GM18951 (cell line): ENCODE measurements around the gene MED22.
"Not testable (repeated sequence)": the region's sequence is repeated elsewhere in the genome, so short reads cannot be mapped to it uniquely, and the experiment has no call there.

Experiments used
- POLR2A ChIP-seq: IDR thresholded peaks from 4 replicates; pipeline ENCODE4 v1.6.1; 2011; ENCODE audit warnings: mild to moderate bottlenecking; ENCODE audit not compliant: insufficient read length, insufficient read depth; ENCODE audit errors: extremely low read depth
- in situ Hi-C: fragments of 300-500 bp; cut with MboI; formaldehyde crosslinking; loops from one replicate; pipeline ENCODE4 v1.12.0; 2022; ENCODE audit warnings: low sequenced_read_pairs, mixed read lengths, inconsistent platforms; ENCODE audit not compliant: unreplicated experiment

Gene MED22

DNA sequence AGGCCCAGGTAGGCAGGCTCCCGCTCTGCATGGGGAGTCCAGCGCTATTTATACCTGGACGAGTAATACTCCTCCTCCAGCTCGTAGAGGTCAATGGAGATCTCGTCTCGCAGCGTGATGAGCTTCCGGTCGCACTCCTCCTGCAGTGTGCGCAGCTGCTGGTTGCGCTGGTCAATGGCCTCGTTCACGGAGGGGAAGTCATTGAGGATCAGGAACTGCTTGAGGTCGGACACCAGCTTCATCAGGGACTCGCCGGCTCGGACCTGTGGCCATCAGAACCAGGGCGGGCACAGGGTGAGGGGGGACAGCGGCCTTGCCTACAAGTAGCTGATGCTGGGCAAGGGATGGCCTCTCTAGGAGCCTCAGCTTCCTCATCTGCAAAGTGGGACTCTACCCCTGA, 3.9 kb downstream of the MED22 start:
- no peak for TF ChIP-seq POLR2A
- in situ Hi-C loops = no loop called here

DNA sequence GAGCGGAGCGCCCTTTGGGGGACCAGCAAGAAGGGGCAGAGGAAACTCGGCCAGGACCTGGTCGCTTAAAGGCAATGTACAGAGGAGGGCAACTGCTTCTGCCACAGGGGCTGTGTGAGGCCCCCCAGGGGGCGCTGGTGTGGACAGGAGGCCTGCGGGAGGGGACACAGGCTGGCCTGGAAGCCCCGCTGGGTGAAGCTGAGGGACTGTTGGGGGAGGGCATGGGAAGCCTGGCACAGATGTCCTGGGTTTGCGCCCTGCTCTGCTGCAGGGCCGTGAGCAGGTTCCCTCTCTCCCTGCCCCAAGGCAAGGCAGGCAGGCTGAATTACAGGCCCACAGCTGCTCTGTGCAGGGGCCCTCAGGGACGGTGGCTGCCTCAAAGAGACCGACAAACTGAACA, 5.4 kb downstream of the MED22 start:
- in situ Hi-C loops = no loop called here
- no peak for TF ChIP-seq POLR2A

DNA sequence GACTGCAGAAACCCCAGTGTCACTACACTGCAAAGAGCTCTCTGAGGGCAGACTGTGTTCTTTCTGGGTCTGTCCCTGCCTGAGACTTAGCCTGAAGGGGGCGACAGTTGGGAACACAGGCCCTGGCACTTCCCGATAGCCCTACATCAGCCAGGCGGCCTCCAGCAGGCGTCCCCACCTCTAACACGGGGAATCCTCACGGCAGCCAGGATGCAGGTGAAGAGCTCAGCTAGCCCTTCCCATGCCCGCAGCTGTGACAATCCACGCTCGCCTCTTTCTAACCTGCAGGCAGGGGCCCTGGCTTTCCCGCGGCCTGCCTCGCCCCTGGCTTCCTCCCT, 5.9 kb downstream of the MED22 start:
- no peak for TF ChIP-seq POLR2A
- in situ Hi-C loops = no loop called here

DNA sequence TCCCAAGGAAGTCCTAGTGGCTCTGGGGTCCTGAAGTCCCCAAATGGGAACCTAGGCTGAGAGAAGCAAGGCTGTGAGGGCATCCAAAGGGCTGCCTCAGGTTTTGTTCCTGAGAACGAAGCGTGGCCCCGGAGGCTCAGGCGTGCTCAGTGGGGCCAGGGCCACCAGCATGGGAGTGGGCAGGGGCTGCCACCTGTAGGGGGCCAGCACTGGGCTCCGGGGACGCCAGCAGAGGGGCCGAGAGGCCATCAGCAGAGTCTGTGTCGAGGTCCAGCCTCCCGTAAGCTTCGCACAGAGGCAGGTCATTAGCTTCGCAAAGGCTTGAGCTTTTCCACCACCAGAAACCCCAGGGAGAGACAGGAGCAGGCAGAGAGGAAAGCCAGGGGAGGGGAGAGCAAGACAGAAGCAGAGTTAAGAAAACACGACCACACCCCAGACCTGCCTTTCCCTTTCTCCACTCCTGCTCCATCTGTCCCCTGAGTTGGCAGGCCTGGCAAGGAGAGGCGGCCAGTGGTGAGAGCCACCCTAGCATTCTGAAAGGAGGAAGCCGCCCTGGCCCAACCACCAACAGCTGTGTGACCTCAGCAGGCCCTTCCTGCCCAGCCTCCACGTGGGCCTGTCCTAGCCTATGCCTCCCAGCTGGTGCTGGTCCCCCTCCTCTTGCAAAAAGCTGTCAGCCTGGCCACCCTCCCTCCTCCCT, 6.4 kb downstream of the MED22 start:
- TF ChIP-seq POLR2A = no peak

DNA sequence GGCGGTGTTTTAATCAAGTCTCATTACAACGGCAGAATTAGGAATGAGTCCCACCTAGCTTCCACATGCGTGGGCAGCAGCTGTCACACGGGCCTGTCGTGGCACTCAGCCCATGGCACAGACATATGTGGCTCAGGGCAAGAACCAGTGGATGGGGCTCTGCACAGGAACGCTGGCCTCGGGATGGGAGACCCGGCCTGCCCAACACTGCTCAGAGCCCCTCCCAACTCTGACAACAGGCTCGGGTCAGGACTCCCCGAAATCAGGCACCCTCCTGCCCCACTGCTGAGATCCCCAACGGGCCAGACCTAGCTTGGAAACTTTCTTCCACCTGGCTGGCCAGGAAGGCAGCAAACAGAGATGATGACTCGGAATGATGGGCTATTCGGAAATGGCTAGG, 7.0 kb downstream of the MED22 start:
- in situ Hi-C loops = no loop called here
- TF ChIP-seq POLR2A = no peak

More for the DNA sequence above, 6.4 kb downstream of the MED22 start:
- in situ Hi-C loops = no loop called here

DNA sequence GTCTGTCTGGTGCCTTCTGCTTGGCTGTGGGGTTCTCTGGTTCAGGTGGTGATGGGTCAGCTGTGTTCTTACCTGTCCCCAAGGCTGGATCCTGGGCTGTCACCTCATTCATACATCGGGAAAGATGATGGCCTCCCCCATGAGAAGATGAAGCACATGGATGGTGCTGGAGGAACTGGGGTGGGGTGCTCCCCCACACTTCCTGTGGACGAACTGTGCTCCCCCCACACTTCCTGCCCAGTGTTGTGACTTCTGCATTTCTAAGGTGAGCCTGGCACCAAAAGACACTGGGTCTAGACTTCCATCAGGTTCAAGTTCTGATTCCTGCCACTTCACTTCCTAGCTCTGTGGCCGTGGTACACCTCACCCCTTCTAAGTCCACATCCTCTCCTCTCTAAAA, 7.7 kb downstream of the MED22 start:
- in situ Hi-C loops = no loop called here
- TF ChIP-seq POLR2A = no peak

DNA sequence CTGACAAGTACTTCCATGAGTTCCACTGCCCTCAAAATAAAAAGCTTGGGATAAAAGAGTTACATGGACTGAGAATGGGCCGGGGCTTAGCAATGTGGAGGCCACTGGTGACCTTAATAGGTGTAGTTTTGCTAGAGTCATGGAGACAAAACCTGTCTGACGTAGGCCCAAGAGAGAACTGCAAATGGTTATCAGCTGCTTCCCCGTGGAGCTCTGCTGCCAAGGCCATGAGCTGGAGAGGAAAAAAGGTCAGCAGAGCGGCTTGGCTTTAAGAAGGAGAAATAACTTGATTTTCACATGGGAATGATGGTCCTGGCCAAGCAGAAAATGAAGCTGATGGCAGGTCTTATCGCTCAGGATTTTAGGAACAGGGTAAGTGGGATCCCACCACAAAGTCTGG, 8.3 kb downstream of the MED22 start:
- in situ Hi-C loops = no loop called here
- no peak for TF ChIP-seq POLR2A

DNA sequence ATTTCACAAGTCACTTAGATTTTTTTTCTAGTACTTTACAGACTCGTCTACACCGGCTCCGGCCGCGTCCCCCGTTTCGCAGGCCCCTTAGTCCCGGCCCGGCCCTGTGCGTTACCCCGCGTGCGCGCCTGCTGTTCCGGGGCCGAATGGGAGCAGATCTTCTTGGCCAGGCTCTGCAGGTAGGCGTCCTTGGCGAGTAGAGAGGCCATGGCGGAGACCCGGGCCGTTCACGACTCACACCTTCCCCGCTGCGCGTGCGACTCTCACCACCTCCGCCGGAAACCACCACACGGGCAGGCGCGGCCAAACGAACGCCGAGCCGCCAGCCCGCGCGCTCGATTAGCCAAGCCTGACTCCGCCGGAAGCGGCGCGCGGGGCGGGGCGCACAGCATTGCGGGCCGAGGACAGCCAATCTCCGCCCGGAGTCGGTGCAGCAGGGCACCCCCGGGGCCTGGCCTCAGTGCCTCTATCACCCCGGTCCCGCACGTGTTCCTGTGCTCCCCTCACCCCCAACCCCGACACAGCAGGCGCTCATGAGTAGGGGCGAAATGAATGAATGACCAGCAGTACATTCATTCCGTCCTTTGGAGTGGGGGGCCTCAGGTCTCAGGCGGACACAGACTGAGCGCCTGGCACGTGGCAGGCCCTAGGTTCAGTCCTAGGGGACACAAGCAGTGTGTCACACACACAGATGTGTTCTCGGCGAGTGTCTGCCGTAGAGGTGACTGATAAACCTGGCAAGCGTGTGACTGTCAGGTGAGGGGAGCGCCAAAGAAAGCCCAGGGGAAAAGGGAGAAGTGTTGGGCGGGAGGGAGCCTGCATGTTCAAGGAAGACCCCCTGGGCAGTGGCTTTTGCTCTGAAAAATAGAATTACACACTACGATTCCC, 11.8 kb downstream of the MED22 start, which contains the start of gene SURF6:
TSS of gene SURF6 (minus strand) at position 265 of the 888 bp plus-strand sequence. CDS start at position 209, 56 bp downstream.
- TF ChIP-seq POLR2A = peak; percentile 84
- in situ Hi-C loops = no loop called here

DNA sequence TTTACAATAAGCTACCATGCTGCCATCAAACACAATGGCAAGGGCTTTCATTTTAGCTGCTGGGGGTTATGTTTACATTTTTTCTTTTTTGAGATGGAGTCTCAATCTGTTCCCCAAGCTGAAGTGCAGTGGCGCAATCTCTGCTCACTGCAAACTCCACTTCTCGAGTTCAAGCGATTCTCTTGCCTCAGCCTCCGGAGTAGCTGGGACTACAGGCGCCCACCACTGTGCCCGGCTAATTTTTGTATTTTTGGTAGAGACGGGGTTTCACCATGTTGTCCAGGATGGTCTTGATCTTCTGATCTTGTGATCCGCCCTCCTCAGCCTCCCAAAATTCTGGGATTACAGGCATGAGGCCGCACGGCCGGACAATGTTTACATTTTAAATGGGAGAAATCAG, 13.0 kb downstream of the MED22 start:
- in situ Hi-C loops = not testable (repeated sequence)

DNA sequence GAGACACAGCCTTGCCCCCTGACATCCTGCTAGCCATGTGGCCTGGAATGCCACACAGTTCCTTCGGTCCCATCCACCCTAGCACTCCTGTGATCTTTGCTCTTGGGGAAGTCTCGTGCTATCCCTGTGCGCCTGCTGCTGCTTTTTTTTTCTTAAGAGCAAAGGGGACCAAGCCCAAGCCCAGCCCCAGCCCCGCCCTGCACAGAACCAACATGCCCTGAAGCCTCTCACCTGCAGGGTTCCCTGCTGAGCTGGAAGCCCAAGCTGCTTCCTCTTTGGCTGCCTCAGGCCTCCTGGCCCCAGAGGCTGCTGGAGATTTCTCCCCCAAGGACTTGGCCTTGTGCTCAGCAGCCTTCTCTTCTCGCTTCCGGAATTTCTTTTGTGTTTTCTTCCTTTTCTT, 13.8 kb downstream of the MED22 start:
- TF ChIP-seq POLR2A = no peak
- in situ Hi-C loops = no loop called here

DNA sequence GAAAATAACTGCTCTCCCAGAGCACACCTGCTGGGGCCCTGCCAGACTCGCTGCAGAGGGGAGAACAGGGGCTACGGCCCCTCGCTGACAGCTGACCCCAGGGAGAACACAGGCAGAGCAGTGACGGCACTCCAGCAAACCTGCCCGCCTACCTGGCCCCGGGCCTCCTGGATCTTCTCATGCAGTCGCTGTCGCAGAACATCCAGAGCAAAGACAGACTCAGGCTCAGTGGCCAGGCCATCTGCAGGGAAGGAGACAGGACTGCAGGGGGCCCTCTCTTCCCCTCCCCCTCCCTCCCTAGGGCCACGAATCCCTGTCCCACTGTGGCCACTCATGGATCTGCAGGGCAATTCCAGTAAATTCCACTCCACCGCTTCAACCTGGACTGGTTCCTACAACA, 14.4 kb downstream of the MED22 start:
- in situ Hi-C loops = no loop called here
- no peak for TF ChIP-seq POLR2A

DNA sequence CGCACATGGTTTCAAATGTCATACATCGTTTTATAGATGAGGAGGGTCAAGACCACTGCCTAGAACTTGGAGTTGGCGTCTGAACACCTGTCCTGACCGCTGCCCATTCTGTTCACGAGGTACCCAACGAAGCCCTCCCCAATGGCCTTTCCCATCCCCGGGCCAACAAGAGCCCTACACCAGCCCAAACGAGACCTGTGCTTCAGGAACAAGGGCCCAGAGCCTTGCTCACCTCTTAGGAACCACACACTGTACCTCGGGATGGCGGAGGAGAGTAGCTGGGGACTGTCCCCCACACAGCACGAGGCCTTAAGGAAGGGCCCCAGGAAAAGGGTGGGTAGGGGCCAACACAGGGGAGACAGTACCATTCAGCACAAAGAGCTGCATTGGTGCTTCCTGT, 14.9 kb downstream of the MED22 start:
- in situ Hi-C loops = no loop called here
- TF ChIP-seq POLR2A = no peak

DNA sequence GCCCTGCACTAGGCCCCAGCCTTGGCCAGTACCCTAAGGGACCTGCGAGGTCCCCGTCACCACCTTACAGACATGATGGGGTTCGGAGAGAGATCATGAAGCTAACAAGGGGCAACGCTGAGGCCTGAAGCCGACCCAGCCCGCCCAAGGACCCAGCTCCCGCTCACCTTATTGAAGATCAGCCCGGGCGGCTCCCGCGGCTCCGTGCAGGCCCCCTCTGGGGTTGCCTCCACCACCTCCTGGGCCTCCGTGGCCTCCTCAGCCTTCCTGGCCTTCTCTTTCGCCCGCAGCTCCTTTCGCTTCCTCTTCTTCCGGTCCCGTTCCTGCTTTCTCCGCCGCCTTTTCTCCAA, 15.6 kb downstream of the MED22 start:
- in situ Hi-C loops = no loop called here
- TF ChIP-seq POLR2A = no peak
